ENCODE measurements around the gene TECPR2. TPM values are rescaled to one million over a fixed set of nuclear protein-coding genes. Genes with fewer than 3 reads are reported as not detected.

The TECPR2 gene
- total and polyA plus RNA-seq, 2 of the 13 experiments (the other 11 are each of a cell fraction or from before 2014, with no cell fraction given): 3.5 to 5.7 TPM

- TF ChIP-seq GMEB2 (CRISPR knock-in tag; IDR thresholded peaks at IDR 0.05; ENCODE audit: low read depth): no peak
- peak; percentile 73; the same call in 1 of the 2 replicates for TF ChIP-seq ZNF788 (CRISPR knock-in tag; IDR thresholded peaks at IDR 0.05; ENCODE audit: borderline replicate concordance)
- TF ChIP-seq ZBTB7B (CRISPR knock-in tag; IDR thresholded peaks at IDR 0.05): no peak
- TF ChIP-seq ZBTB20 (CRISPR knock-in tag; IDR thresholded peaks at IDR 0.05; ENCODE audit: borderline replicate concordance, low read depth): 0 out of 2 replicates have a peak, but pooled peaks have one; percentile 51
- TF ChIP-seq FOXK1 (CRISPR knock-in tag; IDR thresholded peaks at IDR 0.05; ENCODE audit: borderline replicate concordance, low read depth): peak; percentile 79; the same call in 1 of the 2 replicates
- no peak; the same call in 1 of the 2 replicates for TF ChIP-seq ZSCAN20 (CRISPR knock-in tag; IDR thresholded peaks at IDR 0.05; ENCODE audit: borderline replicate concordance)
- TF ChIP-seq CHD4 (IDR thresholded peaks at IDR 0.05; ENCODE audit: borderline replicate concordance, low read length): no peak
- no peak for TF ChIP-seq RNF2 (conservative IDR thresholded peaks at IDR 0.05; ENCODE audit: low read depth)
- no peak for TF ChIP-seq CENPBD1 (CRISPR knock-in tag; IDR thresholded peaks at IDR 0.05; ENCODE audit: borderline replicate concordance, low read depth)
- peak; percentile 18; the same call in 1 of the 2 replicates for TF ChIP-seq ZXDC (CRISPR knock-in tag; IDR thresholded peaks at IDR 0.05)
- TF ChIP-seq ZNF362 (CRISPR knock-in tag; IDR thresholded peaks at IDR 0.05; ENCODE audit: borderline replicate concordance): peak; percentile 21; the same call in 1 of the 2 replicates
- no peak for TF ChIP-seq TBP (CRISPR knock-in tag; IDR thresholded peaks at IDR 0.05)
- TF ChIP-seq KLF16 (CRISPR knock-in tag; IDR thresholded peaks at IDR 0.05): peak in 1 of 2 experiments; percentile 47; a peak in 1 of 4 replicates
- TF ChIP-seq MIER3 (CRISPR knock-in tag; IDR thresholded peaks at IDR 0.05; ENCODE audit: borderline replicate concordance): no peak
- TF ChIP-seq SP1 (IDR thresholded peaks at IDR 0.05): no peak
- peak; percentile 62 for TF ChIP-seq SP1 (CRISPR knock-in tag; IDR thresholded peaks at IDR 0.05)
- 0 out of 2 replicates have a peak, but pooled peaks have one; percentile 23 for TF ChIP-seq ZNF317 (CRISPR knock-in tag; IDR thresholded peaks at IDR 0.05)
- TF ChIP-seq ZFY (CRISPR knock-in tag; IDR thresholded peaks at IDR 0.05): peak; percentile 85
- TF ChIP-seq ZNF607 (CRISPR knock-in tag; IDR thresholded peaks at IDR 0.05; ENCODE audit: borderline replicate concordance): peak; percentile 33; the same call in 1 of the 2 replicates
- peak; percentile 73; the same call in 1 of the 2 replicates for TF ChIP-seq CBX5 (CRISPR knock-in tag; IDR thresholded peaks at IDR 0.05; ENCODE audit: borderline replicate concordance)
- TF ChIP-seq NR2C2 (CRISPR knock-in tag; IDR thresholded peaks at IDR 0.05; ENCODE audit: borderline replicate concordance): 0 out of 2 replicates have a peak, but pooled peaks have one; percentile 18
- TF ChIP-seq SP5 (CRISPR knock-in tag; IDR thresholded peaks at IDR 0.05; ENCODE audit: borderline replicate concordance, low read depth): 0 out of 2 replicates have a peak, but pooled peaks have one; percentile 10
- no peak for TF ChIP-seq ZNF841 (CRISPR knock-in tag; IDR thresholded peaks at IDR 0.05; ENCODE audit: borderline replicate concordance)
- 0 out of 2 replicates have a peak, but pooled peaks have one; percentile 44 for TF ChIP-seq ZMAT3 (CRISPR knock-in tag; conservative IDR thresholded peaks at IDR 0.05)
- TF ChIP-seq ETV5 (CRISPR knock-in tag; IDR thresholded peaks at IDR 0.05; ENCODE audit: borderline replicate concordance): peak; percentile 36; the same call in 1 of the 2 replicates
Measured at GRCh38 chr14:102362545-102363181, at the start of gene TECPR2, which contains the start of gene CINP (continued).
